Smooth muscle cell (in vitro differentiated cells): ENCODE results near the gene SPDEF. TPM values are rescaled to one million over a fixed set of nuclear protein-coding genes. Genes with fewer than 3 reads are reported as not detected.

Experiments
- DNase-seq: peaks from one replicate; lab custom pipeline; 2025; ENCODE audit not compliant: unreplicated experiment; lab: John Stamatoyannopoulos, UW
- H2AFZ ChIP-seq: fragments of 200-600 bp; sonication (generic); 2 replicates; pipeline ENCODE4 v1.6.0; 2016; ENCODE audit warnings: antibody characterized with exemption, low read depth, mild to moderate bottlenecking
- H3F3A ChIP-seq: fragments of 200-600 bp; sonication (generic); 2 replicates; pipeline ENCODE4 v1.6.0; 2017; ENCODE audit warnings: antibody characterized with exemption, low read depth
- H3K27ac ChIP-seq: fragments of 200-600 bp; sonication (generic); 2 replicates; pipeline ENCODE4 v1.5.1; 2016; ENCODE audit warnings: low read depth, mild to moderate bottlenecking
- H3K27me3 ChIP-seq: fragments of 200-600 bp; sonication (generic); 2 replicates; pipeline ENCODE4 v1.6.1; 2016; ENCODE audit warnings: low read depth, mild to moderate bottlenecking
- H3K36me3 ChIP-seq: fragments of 200-600 bp; sonication (generic); 2 replicates; pipeline ENCODE4 v1.5.1; 2016; ENCODE audit warnings: low read depth
- H3K4me1 ChIP-seq: fragments of 200-600 bp; sonication (generic); 2 replicates; pipeline ENCODE4 v1.5.1; 2016; ENCODE audit warnings: low read depth
- H3K4me2 ChIP-seq: fragments of 200-600 bp; sonication (generic); 2 replicates; pipeline ENCODE4 v1.6.0; 2016; ENCODE audit warnings: mild to moderate bottlenecking
- H3K4me3 ChIP-seq: fragments of 200-600 bp; sonication (generic); 2 replicates; pipeline ENCODE4 v1.5.1; 2016; ENCODE audit warnings: mild to moderate bottlenecking
- H3K79me2 ChIP-seq: fragments of 200-600 bp; sonication (generic); 2 replicates; pipeline ENCODE4 v1.6.0; 2016; ENCODE audit warnings: low read depth, mild to moderate bottlenecking
- H3K9ac ChIP-seq: fragments of 200-600 bp; sonication (generic); 2 replicates; pipeline ENCODE4 v1.6.0; 2016; ENCODE audit warnings: low read depth
- H3K9me3 ChIP-seq: fragments of 200-600 bp; sonication (generic); replicated peaks from 2 replicates; pipeline ENCODE4 v1.5.1; 2016; ENCODE audit warnings: low read depth
- H4K20me1 ChIP-seq: fragments of 200-600 bp; sonication (generic); 2 replicates; pipeline ENCODE4 v1.6.0; 2016; ENCODE audit warnings: low read depth
- CTCF ChIP-seq: fragments of 200-600 bp; sonication (generic); IDR thresholded peaks from 2 replicates; pipeline ENCODE4 v1.5.1; 2017; ENCODE audit warnings: borderline replicate concordance, mild to moderate bottlenecking, antibody characterized with exemption; ENCODE audit not compliant: insufficient read depth, poor library complexity, severe bottlenecking
- WGBS: methylation state at CpG from one replicate; pipeline ENCODE4 v1.1.7; 2016; ENCODE audit warnings: low lambda C conversion rate; 5-methylcytosine and 5-hydroxymethylcytosine counted together
- polyA plus RNA-seq: library from polyadenylated mRNA; unstranded; fragments of >200 nt; fragmentation: Nextera tagmentation; extraction: Ambion mirVana; gene quantifications from 2 replicates; pipeline ENCODE4 v1.2.1, GENCODE V29; 2016
- total RNA-seq: library from RNA; depleted of rRNA; stranded (reverse); fragments of >200 nt; gene quantifications from 2 replicates; pipeline ENCODE4 v1.2.3, GENCODE V29; 2014

SPDEF gene
- total and polyA plus RNA-seq, 2 experiments from 2014 or later, result 0.16 TPM; not detected in 1

GRCh38 chr6:34552620-34553019, 3.5 kb downstream of the SPDEF start:
- no peak overlapping the region for H2AFZ ChIP-seq
- H3K9ac ChIP-seq, result no peak overlapping the region
- no peaks in the 10 kb centered on the region for H3K79me2 ChIP-seq
- no peaks in the 10 kb centered on the region for H3K36me3 ChIP-seq
- no peak overlapping the region for H3K4me2 ChIP-seq
- no peaks in the 10 kb centered on the region for H3K9me3 ChIP-seq
- no peaks in the 10 kb centered on the region for H4K20me1 ChIP-seq
- H3F3A ChIP-seq, result no peaks in the 10 kb centered on the region
- no peaks in the 10 kb centered on the region for H3K4me1 ChIP-seq
- DNase-seq, result no peak
- no peak overlapping the region for H3K27ac ChIP-seq
- H3K27me3 ChIP-seq, result no peaks in the 10 kb centered on the region
- TF ChIP-seq CTCF, result no peak
- WGBS, result 97% methylated on average over 5 of the region's 5 CpGs
- no peak overlapping the region for H3K4me3 ChIP-seq

GRCh38 chr6:34551720-34552119, 4.4 kb downstream of the SPDEF start:
- Histone ChIP-seq H3K27ac (no peak overlapping the region), H3K4me1 (no peaks in the 10 kb centered on the region)

GRCh38 chr6:34549804-34550202, 6.3 kb downstream of the SPDEF start:
- no peak for TF ChIP-seq CTCF
- H3K9ac ChIP-seq, result no peak overlapping the region
- H3F3A ChIP-seq, result no peaks in the 10 kb centered on the region
- H3K4me3 ChIP-seq, result no peak overlapping the region
- no peaks in the 10 kb centered on the region for H3K9me3 ChIP-seq
- 86% methylated on average over 2 of the region's 2 CpGs for WGBS
- H3K27me3 ChIP-seq, result no peaks in the 10 kb centered on the region
- no peak overlapping the region for H2AFZ ChIP-seq
- no peaks in the 10 kb centered on the region for H4K20me1 ChIP-seq
- H3K36me3 ChIP-seq, result no peaks in the 10 kb centered on the region
- H3K79me2 ChIP-seq, result no peaks in the 10 kb centered on the region
- no peaks in the 10 kb centered on the region for H3K4me1 ChIP-seq
- no peak overlapping the region for H3K27ac ChIP-seq
- no peak for DNase-seq
- H3K4me2 ChIP-seq, result no peak overlapping the region

More at GRCh38 chr6:34551720-34552119, 4.4 kb downstream of the SPDEF start:
- no peaks in the 10 kb centered on the region for H3K36me3 ChIP-seq
- no peaks in the 10 kb centered on the region for H3K9me3 ChIP-seq
- H3K4me3 ChIP-seq, result no peak overlapping the region
- no peaks in the 10 kb centered on the region for H3K27me3 ChIP-seq
- H2AFZ ChIP-seq, result no peak overlapping the region
- H4K20me1 ChIP-seq, result no peaks in the 10 kb centered on the region
- no peak overlapping the region for H3K9ac ChIP-seq
- TF ChIP-seq CTCF, result no peak
- no peak for DNase-seq
- 94% methylated on average over 8 of the region's 8 CpGs for WGBS
- no peak overlapping the region for H3K4me2 ChIP-seq
- no peaks in the 10 kb centered on the region for H3F3A ChIP-seq
- no peaks in the 10 kb centered on the region for H3K79me2 ChIP-seq

GRCh38 chr6:34549026-34549803, 6.9 kb downstream of the SPDEF start:
- no peak overlapping the region for H3K9ac ChIP-seq
- 73% methylated on average over 16 of the region's 16 CpGs for WGBS
- DNase-seq, result no peak

More at GRCh38 chr6:34549026-34549803, 6.9 kb downstream of the SPDEF start:
- no peaks in the 10 kb centered on the region for H3K27me3 ChIP-seq
- H3K36me3 ChIP-seq, result no peaks in the 10 kb centered on the region
- no peak overlapping the region for H3K4me2 ChIP-seq
- H3K4me3 ChIP-seq, result no peak overlapping the region
- no peak overlapping the region for H2AFZ ChIP-seq
- no peaks in the 10 kb centered on the region for H3K9me3 ChIP-seq
- no peaks in the 10 kb centered on the region for H4K20me1 ChIP-seq
- H3F3A ChIP-seq, result no peaks in the 10 kb centered on the region
- H3K4me1 ChIP-seq, result no peaks in the 10 kb centered on the region
- TF ChIP-seq CTCF, result no peak
- no peaks in the 10 kb centered on the region for H3K79me2 ChIP-seq
- no peak overlapping the region for H3K27ac ChIP-seq
